Measurements from ENCODE around the gene TNIK. TPM values are rescaled to one million over a fixed set of nuclear protein-coding genes. Genes with fewer than 3 reads are reported as not detected.

Gene TNIK
- total and polyA plus RNA-seq, 2 of the 13 experiments (the other 11 are each of a cell fraction or from before 2014, with no cell fraction given): 0.15 to 0.22 TPM

GRCh38 chr3:171342200-171342599, 118.0 kb downstream of the TNIK start (continued):
- TF ChIP-seq MYPOP (CRISPR knock-in tag; IDR thresholded peaks at IDR 0.05) (no peak), ADNP (CRISPR knock-in tag; IDR thresholded peaks at IDR 0.05) (no peak), MAX (IDR thresholded peaks at IDR 0.05) (no peak), TSC22D2 (CRISPR knock-in tag; IDR thresholded peaks at IDR 0.05; ENCODE audit: borderline replicate concordance) (no peak), JARID2 (CRISPR knock-in tag; IDR thresholded peaks at IDR 0.05; ENCODE audit: insufficient replicate concordance) (no peak), KMT2A (CRISPR knock-in tag; IDR thresholded peaks at IDR 0.05) (no peak), ZMYM3 (CRISPR knock-in tag; IDR thresholded peaks at IDR 0.05) (no peak), ZNF292 (CRISPR knock-in tag; IDR thresholded peaks at IDR 0.05; ENCODE audit: borderline replicate concordance, low read depth) (no peak), POLR2AphosphoS2 (IDR thresholded peaks at IDR 0.05; ENCODE audit: low read depth, low read length) (no peak)

GRCh38 chr3:171340434-171340833, 119.8 kb downstream of the TNIK start:
- Histone ChIP-seq H3K4me2 (ENCODE audit: low read depth, low read length) (no peak overlapping the region), H3K79me2 (ENCODE audit: insufficient read depth, low read length) (no peaks in the 10 kb centered on the region), H3K9me3 (ENCODE audit: low read length) (no peaks in the 10 kb centered on the region), H3K27me3 (ENCODE audit: control insufficient read depth in 1 of 2, insufficient read depth in 2 of 2, low read length in 2 of 2) (no peaks in the 10 kb centered on the region), H3K4me3 (replicated peaks in 1 of 3; ENCODE audit: insufficient read depth in 1 of 3, low read depth in 2 of 3, low read length in 3 of 3) (no peak overlapping the region), H4K20me1 (ENCODE audit: insufficient read depth, low read length) (no peaks in the 10 kb centered on the region), H3K27ac (ENCODE audit: extremely low read length, insufficient read depth, low read length) (no peak overlapping the region), H3K9ac (ENCODE audit: insufficient read depth, low read depth, low read length) (no peak overlapping the region), H3K36me3 (replicated peaks in 1 of 2; ENCODE audit: control insufficient read depth in 1 of 2, insufficient read depth in 2 of 2, low read length in 2 of 2) (no peaks in the 10 kb centered on the region), H2AFZ (ENCODE audit: low read length) (no peak overlapping the region), H3K4me1 (ENCODE audit: insufficient read depth, low read length) (no peaks in the 10 kb centered on the region)
- FAIRE-seq: no peak
- in situ Hi-C loops (cut with HindIII; ENCODE audit: extremely low pct_ligation_motif_present, low pct_unique_long_range_greater_than_20kb): no loop called here
- no peak for ATAC-seq
- intact Hi-C loops (cut with micrococcal nuclease; ENCODE audit: unreplicated experiment): no loop called here
- BruUV-seq (replicated peaks): no TSS peak
- 31% methylated on average over 4 of the region's 4 CpGs for WGBS (ENCODE audit: low lambda C conversion rate)
- DNase-seq (ENCODE audit: low spot score): no peak
- POLR2A ChIA-PET: no interaction called here
- TF ChIP-seq BCL6 (CRISPR knock-in tag; IDR thresholded peaks at IDR 0.05) (peak; percentile 52), HES4 (CRISPR knock-in tag; IDR thresholded peaks at IDR 0.05; ENCODE audit: borderline replicate concordance) (no peak), ZSCAN5A (CRISPR knock-in tag; IDR thresholded peaks at IDR 0.05; ENCODE audit: borderline replicate concordance) (no peak), PATZ1 (CRISPR knock-in tag; IDR thresholded peaks at IDR 0.05) (no peak), GFI1 (CRISPR knock-in tag; IDR thresholded peaks at IDR 0.05; ENCODE audit: borderline replicate concordance) (no peak)
- CTCF ChIA-PET (ENCODE audit: low intra/inter-chr PET ratio, low total read pairs): no interaction called here

Measured in HepG2 (cell line).